ENCODE results near the gene LRP1B. TPM values are rescaled to one million over a fixed set of nuclear protein-coding genes. Genes with fewer than 3 reads are reported as not detected.

LRP1B gene
- total RNA-seq, 2 donors from 2014 or later = 0.79 to 1.8 TPM

DNA sequence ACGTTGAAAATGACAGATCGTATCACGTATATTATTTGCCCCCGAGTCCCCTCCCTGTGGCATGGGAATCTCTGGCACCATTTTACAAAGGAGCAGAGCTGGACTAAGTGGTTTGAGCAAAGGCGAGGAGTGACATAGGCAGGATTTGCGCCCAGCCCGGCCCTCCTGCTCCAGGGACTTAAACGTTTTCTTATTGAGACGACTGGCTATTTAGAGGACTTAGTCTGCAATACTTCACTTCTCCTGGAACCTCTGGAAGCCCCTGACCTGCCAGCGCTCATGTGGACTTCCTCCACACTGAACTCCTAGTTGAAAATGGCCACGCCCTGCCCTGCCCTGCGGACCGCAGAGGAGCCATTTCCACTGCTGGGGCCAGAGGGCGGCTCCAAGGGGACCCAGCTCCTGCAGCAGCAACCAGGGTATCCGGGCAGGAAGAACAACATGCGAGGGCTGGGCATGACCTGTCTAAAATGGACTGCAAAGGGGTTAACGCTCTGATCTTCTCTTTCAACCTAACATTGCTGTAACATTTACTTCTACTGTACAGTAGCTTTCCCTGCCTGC, 690.7 kb downstream of the LRP1B start:
- H3K27me3 Mint-ChIP-seq (ENCODE audit: insufficient read depth) = no peaks in the 10 kb centered on the region
- H3K36me3 Mint-ChIP-seq (ENCODE audit: low read depth) = no peaks in the 10 kb centered on the region
- no peaks in the 10 kb centered on the region for H3K4me1 Mint-ChIP-seq
- Histone ChIP-seq H3K9ac (ENCODE audit: extremely low read depth, low read length, poor library complexity, severe bottlenecking) (no peak overlapping the region), H3K27ac (ENCODE audit: low read depth, low read length) (no peak overlapping the region), H3K36me3 (ENCODE audit: control insufficient read depth, insufficient read depth, low read length) (no peaks in the 10 kb centered on the region), H3K4me1 (ENCODE audit: control insufficient read depth, insufficient read depth, low read length) (no peaks in the 10 kb centered on the region), H3K9me3 (ENCODE audit: control insufficient read depth, low read length) (no peaks in the 10 kb centered on the region), H3K27me3 (ENCODE audit: control insufficient read depth, insufficient read depth, low read length, poor library complexity, severe bottlenecking) (no peaks in the 10 kb centered on the region), H3K4me3 (ENCODE audit: low read length) (no peak overlapping the region)
- H3K9me3 Mint-ChIP-seq = peaks cover 8% of the 10 kb centered on the region
- H3K4me3 Mint-ChIP-seq = no peak overlapping the region
- no peak overlapping the region for H3K27ac Mint-ChIP-seq
- 95 to 97% methylated on average over 12 to 17 of the region's 17 CpGs for WGBS, 2 experiments (ENCODE audit: insufficient coverage in 1 of 2, insufficient read length in 1 of 2)
- no peak for DNase-seq
- TF ChIP-seq CTCF (conservative IDR thresholded peaks at IDR 0.05) = no peak

DNA sequence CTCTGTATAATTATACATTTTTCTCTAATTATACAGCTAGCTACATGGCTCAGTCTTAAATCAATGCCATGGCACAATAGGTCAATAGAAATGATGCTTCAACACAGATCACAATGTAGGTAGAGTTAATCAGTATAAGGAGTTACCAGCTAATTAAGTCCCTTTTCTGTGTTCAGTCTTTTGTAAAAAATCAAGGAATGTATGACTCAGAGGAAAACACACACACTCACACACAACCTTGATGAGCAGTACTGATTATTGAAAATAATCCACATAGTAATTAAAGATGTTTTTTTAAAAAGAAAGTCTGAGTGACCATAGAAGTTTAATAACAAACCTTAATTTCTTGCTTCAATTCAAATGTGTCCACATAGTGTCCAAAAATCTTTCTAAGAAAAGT, 691.3 kb downstream of the LRP1B start:
- no peak for DNase-seq
- no peak for TF ChIP-seq CTCF (conservative IDR thresholded peaks at IDR 0.05)
- H3K4me3 ChIP-seq (ENCODE audit: low read length) = no peak overlapping the region
- H3K9me3 Mint-ChIP-seq = peaks cover 8% of the 10 kb centered on the region
- no peaks in the 10 kb centered on the region for H3K4me1 ChIP-seq (ENCODE audit: control insufficient read depth, insufficient read depth, low read length)
- H3K9ac ChIP-seq (ENCODE audit: extremely low read depth, low read length, poor library complexity, severe bottlenecking) = no peak overlapping the region
- no peak overlapping the region for H3K4me3 Mint-ChIP-seq
- H3K27ac ChIP-seq (ENCODE audit: low read depth, low read length) = no peak overlapping the region
- H3K4me1 Mint-ChIP-seq = no peaks in the 10 kb centered on the region
- no peaks in the 10 kb centered on the region for H3K27me3 ChIP-seq (ENCODE audit: control insufficient read depth, insufficient read depth, low read length, poor library complexity, severe bottlenecking)
- no peaks in the 10 kb centered on the region for H3K9me3 ChIP-seq (ENCODE audit: control insufficient read depth, low read length)
- H3K27ac Mint-ChIP-seq = no peak overlapping the region
- no peaks in the 10 kb centered on the region for H3K36me3 Mint-ChIP-seq (ENCODE audit: low read depth)
- no peaks in the 10 kb centered on the region for H3K27me3 Mint-ChIP-seq (ENCODE audit: insufficient read depth)
- no peaks in the 10 kb centered on the region for H3K36me3 ChIP-seq (ENCODE audit: control insufficient read depth, insufficient read depth, low read length)

DNA sequence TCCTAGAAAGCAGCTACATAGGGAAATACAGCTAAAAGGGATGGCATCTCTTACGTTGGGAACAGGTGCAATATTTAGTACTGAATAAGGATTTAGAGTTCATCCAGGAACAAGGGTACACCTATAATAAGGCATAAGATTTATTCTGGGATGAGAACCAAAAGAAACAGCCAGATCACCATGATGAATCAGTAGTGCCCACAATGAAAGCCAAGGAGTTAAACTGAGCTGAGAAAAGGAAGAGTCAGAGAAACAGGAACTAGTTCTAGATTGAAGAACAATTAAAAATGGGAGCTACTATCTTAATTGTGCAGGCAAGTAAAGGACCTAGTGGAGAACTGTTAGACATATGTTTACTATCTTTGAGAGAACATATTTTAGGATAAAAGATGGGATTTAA, 692.3 kb downstream of the LRP1B start:
- no peaks in the 10 kb centered on the region for H3K27me3 Mint-ChIP-seq (ENCODE audit: insufficient read depth)
- no peak overlapping the region for H3K27ac ChIP-seq (ENCODE audit: low read depth, low read length)
- H3K4me1 ChIP-seq (ENCODE audit: control insufficient read depth, insufficient read depth, low read length) = no peaks in the 10 kb centered on the region
- DNase-seq = no peak
- no peak overlapping the region for H3K27ac Mint-ChIP-seq
- no peaks in the 10 kb centered on the region for H3K36me3 Mint-ChIP-seq (ENCODE audit: low read depth)
- H3K9ac ChIP-seq (ENCODE audit: extremely low read depth, low read length, poor library complexity, severe bottlenecking) = no peak overlapping the region
- H3K27me3 ChIP-seq (ENCODE audit: control insufficient read depth, insufficient read depth, low read length, poor library complexity, severe bottlenecking) = no peaks in the 10 kb centered on the region
- H3K4me3 ChIP-seq (ENCODE audit: low read length) = no peak overlapping the region
- H3K4me1 Mint-ChIP-seq = no peaks in the 10 kb centered on the region
- peaks cover 4% of the 10 kb centered on the region for H3K9me3 Mint-ChIP-seq
- H3K9me3 ChIP-seq (ENCODE audit: control insufficient read depth, low read length) = peaks cover 6% of the 10 kb centered on the region
- no peak for TF ChIP-seq CTCF (conservative IDR thresholded peaks at IDR 0.05)
- no peak overlapping the region for H3K4me3 Mint-ChIP-seq
- no peaks in the 10 kb centered on the region for H3K36me3 ChIP-seq (ENCODE audit: control insufficient read depth, insufficient read depth, low read length)
- WGBS, 2 experiments (ENCODE audit: insufficient coverage in 1 of 2, insufficient read length in 1 of 2) = 92 to 100% methylated on average over 1 of the region's 1 CpG
